ENCODE measurements around the gene ATP6V1B1.

The ATP6V1B1 gene

DNA sequence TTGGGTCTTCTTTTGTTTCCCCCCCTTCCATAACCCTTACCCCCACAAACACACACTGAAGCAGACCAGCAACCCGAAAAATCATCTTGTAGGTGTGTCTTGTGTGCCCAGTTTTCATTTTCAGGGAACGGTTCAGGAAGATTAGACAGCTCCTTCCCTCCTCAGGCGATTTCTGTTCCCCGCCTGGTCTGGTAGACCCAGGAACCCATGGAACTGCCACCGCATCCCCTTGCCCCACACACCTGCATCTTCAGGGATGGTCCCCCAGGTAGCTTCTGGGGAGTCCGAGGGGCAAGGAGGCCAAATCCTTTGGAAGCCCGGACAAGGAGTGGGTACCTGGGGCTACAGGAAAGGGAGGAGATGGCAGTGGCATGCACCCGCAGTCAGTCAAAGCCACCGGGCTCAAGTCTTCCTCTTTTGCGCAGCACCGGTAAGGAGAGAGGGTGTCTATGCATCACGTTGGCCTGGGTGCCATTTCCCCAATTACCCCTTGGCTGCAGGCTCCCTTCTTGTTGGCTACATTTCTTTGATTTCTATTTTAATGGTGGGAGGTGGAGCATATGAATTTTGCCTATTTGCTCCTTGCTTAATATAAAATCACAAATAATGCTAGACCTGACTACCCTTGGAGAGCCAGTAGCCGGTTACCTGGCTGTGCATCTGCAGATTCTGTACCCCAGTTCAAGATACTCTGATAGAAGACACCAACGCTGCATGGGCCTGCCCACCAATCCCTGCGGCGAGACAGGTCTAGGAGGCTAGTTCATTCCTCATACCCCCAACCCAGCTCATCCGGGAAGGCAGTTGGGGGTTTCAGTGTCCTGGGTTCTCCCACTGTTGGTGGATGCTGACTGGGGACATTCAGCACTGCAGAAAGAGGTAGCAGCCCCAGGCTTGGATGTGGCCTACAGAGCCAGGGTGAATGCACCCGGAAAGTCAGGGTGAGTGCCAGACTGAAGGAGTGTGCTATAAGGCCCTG, 30.0 kb upstream of the ATP6V1B1 start:
- H3K9ac ChIP-seq (ENCODE audit: low read length), result no peak overlapping the region
- H2AFZ ChIP-seq (ENCODE audit: low read depth, low read length), result no peak overlapping the region
- no peaks in the 10 kb centered on the region for H4K20me1 ChIP-seq (ENCODE audit: insufficient read depth, low read length)
- no peak overlapping the region for H3K4me2 ChIP-seq (ENCODE audit: low read length)
- H3K9me3 ChIP-seq (ENCODE audit: insufficient read depth, low read length), result no peaks in the 10 kb centered on the region
- H3K27ac ChIP-seq (ENCODE audit: low read length), result no peak overlapping the region
- H3K27me3 ChIP-seq (ENCODE audit: low read depth, low read length), result peaks cover 9% of the 10 kb centered on the region
- no peak for TF ChIP-seq EZH2phosphoT487 (IDR thresholded peaks at IDR 0.05; ENCODE audit: low read depth)
- TF ChIP-seq, protein P1, sequence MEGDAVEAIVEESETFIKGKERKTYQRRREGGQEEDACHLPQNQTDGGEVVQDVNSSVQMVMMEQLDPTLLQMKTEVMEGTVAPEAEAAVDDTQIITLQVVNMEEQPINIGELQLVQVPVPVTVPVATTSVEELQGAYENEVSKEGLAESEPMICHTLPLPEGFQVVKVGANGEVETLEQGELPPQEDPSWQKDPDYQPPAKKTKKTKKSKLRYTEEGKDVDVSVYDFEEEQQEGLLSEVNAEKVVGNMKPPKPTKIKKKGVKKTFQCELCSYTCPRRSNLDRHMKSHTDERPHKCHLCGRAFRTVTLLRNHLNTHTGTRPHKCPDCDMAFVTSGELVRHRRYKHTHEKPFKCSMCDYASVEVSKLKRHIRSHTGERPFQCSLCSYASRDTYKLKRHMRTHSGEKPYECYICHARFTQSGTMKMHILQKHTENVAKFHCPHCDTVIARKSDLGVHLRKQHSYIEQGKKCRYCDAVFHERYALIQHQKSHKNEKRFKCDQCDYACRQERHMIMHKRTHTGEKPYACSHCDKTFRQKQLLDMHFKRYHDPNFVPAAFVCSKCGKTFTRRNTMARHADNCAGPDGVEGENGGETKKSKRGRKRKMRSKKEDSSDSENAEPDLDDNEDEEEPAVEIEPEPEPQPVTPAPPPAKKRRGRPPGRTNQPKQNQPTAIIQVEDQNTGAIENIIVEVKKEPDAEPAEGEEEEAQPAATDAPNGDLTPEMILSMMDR (IDR thresholded peaks at IDR 0.05; ENCODE audit: low read depth, low read length), result no peak
- H3K79me2 ChIP-seq (ENCODE audit: low read length), result no peaks in the 10 kb centered on the region
- H3K4me1 ChIP-seq (ENCODE audit: low read length), result no peaks in the 10 kb centered on the region
- H3K4me3 ChIP-seq (ENCODE audit: low read length), result no peak overlapping the region
- no peaks in the 10 kb centered on the region for H3K36me3 ChIP-seq (replicated peaks; ENCODE audit: low read depth, low read length)

DNA sequence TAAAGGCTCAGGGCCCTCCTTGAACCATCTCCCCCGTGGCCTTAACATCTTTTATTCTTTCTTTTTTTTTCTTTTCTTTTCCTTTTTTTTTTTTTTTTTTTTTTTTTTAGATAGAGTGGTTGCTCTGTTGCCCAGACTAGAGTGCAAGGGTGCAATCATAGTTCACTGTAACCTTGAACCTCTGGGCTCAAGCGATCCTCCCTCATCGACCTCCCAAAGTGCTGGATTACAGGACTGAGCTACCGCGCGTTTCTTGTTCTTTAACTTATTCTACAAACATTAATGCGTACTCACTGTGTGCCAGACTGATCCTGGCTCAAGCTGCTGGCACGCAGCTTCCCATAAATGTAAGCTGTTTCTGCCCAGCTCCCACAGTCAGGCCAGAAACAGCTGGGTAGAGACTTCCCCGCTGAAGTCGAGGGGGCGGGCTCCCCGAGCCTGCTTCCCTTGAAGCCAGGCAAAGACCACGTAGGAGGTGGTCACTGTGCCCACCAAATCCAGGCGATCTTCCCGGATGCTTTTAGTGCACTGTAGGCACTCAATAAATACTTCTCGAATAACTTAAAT, 29.2 kb upstream of the ATP6V1B1 start:
- Histone ChIP-seq H4K20me1 (ENCODE audit: insufficient read depth, low read length) (no peaks in the 10 kb centered on the region), H3K36me3 (replicated peaks; ENCODE audit: low read depth, low read length) (no peaks in the 10 kb centered on the region), H3K27ac (ENCODE audit: low read length) (no peak overlapping the region), H3K9ac (ENCODE audit: low read length) (no peak overlapping the region), H3K4me2 (ENCODE audit: low read length) (no peak overlapping the region), H3K4me3 (ENCODE audit: low read length) (no peak overlapping the region), H3K27me3 (ENCODE audit: low read depth, low read length) (peaks cover 17% of the 10 kb centered on the region), H3K79me2 (ENCODE audit: low read length) (no peaks in the 10 kb centered on the region), H2AFZ (ENCODE audit: low read depth, low read length) (no peak overlapping the region), H3K4me1 (ENCODE audit: low read length) (no peaks in the 10 kb centered on the region), H3K9me3 (ENCODE audit: insufficient read depth, low read length) (no peaks in the 10 kb centered on the region)
- no peak for TF ChIP-seq EZH2phosphoT487 (IDR thresholded peaks at IDR 0.05; ENCODE audit: low read depth)
- TF ChIP-seq, protein P1 (IDR thresholded peaks at IDR 0.05; ENCODE audit: low read depth, low read length), result no peak

- H4K20me1 ChIP-seq (ENCODE audit: insufficient read depth, low read length), result no peaks in the 10 kb centered on the region
- H3K4me1 ChIP-seq (ENCODE audit: low read length), result no peaks in the 10 kb centered on the region
- no peaks in the 10 kb centered on the region for H3K79me2 ChIP-seq (ENCODE audit: low read length)
- TF ChIP-seq EZH2phosphoT487 (IDR thresholded peaks at IDR 0.05; ENCODE audit: low read depth), result no peak
- TF ChIP-seq, protein P1 (IDR thresholded peaks at IDR 0.05; ENCODE audit: low read depth, low read length), result no peak
- H3K36me3 ChIP-seq (replicated peaks; ENCODE audit: low read depth, low read length), result no peaks in the 10 kb centered on the region
- H3K9ac ChIP-seq (ENCODE audit: low read length), result no peak overlapping the region
- H3K4me3 ChIP-seq (ENCODE audit: low read length), result no peak overlapping the region
- H3K27ac ChIP-seq (ENCODE audit: low read length), result no peak overlapping the region
- peaks cover 23% of the 10 kb centered on the region for H3K27me3 ChIP-seq (ENCODE audit: low read depth, low read length)
- no peak overlapping the region for H2AFZ ChIP-seq (ENCODE audit: low read depth, low read length)
- H3K4me2 ChIP-seq (ENCODE audit: low read length), result no peak overlapping the region
- H3K9me3 ChIP-seq (ENCODE audit: insufficient read depth, low read length), result no peaks in the 10 kb centered on the region
Observed at GRCh38 chr2:70907130-70908057, 28.3 kb upstream of the ATP6V1B1 start.

Data from OCI-LY3 (cell line).